ENCODE results near the gene TEX14.
A peak's percentile ranks its signal among the peaks of the same experiment; 100 is the strongest.

The TEX14 gene

DNA sequence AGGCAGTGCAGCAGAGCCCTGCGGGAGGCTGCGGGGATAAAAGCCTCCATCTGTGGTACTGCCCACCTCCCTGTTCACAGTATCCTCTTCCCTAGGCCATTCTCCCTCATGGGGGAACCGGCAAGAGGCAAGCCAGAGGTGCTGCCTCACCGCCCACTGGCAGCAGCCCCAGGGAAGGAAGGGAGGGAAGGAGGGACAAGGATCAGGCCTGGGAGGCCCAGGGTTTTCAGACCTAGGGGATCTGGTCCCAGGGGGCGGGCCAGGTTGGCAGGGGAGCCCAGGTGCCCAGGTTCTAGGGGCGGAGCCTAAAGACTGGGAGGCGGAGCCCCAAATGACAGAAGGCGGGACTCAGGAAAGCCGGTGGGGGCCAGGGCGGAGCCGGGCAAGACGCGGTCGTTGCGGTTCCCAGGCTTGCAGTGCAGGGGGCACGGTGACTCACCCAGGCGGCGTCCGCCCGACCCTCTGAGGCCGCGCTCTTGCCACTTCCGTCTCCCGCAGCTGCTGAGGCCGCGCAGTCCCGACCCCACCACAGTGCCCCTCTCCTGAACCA lies 174.4 kb downstream of the TEX14 start:
- no peak for DNase-seq

DNA sequence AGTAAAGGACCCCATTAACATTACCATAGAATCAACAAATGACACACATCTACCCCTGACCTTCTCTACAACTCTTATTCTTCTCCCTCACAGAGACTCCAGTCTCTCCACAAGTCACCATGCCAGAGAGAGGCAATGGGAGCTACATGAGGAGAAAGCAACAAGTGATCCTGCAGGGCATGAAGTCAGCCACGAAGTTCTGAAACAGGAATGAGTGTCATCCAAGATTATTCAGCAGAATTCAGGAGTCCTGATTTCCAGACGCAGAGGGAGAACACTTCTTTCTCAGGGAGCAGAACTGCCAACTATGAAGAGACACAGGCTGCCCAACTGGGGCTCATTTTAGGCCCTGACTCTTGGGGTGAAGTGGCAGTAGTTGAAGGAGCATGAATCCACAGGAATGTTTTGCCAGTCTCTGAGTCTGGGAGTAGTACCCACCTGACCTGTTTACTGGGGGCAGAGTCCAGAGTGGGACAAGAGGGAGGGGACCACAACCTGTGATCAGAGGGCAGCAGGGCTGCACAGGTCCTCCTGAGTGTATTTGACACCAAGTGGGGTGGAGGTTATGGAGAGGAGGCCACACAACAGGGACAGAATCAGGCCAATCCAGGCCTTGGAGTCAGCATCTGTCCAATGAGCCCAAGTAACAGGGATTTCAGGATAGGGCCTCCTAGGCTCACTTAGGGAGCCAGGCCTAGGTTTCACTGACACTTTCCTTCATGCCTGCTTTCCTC lies 175.0 kb downstream of the TEX14 start:
- no peak for DNase-seq

DNA sequence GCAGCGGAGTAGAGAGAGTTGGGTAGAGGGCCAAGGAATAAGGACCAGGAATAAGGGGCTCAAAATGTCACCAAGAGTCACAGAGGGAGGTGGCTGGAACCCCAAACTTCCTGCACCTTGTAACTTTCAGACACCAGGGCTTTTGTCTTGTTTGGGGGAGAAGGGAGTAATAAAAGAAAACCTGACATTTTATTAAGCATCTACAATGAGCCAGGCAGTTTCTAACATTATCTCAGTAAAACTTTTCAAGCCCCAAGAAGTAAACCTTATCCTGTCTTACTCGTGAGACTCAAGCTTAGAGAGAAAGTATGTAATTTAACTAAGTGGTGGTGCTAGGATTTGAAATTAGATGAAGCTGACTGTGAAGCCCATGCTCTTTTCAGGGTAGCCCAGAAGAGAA lies 176.6 kb downstream of the TEX14 start:
- DNase-seq: no peak

DNA sequence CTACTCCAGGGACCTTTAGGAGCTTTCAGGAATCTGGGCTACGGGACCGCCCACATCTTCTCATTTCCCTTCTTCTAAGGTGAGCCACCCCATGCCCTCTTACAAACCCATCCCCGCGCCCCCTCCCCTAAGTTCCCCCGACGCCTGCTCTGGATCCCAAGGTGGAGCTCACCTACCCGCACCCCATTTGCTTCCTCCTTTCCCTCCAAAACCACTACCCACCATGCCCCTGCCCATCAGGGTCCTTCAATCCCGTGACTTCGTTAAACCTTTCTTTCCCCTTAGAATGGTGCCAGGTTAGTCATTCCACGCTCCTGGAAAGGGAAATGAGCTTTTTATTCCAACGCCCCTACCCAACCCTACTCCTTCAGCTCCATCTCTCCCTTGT lies 177.1 kb downstream of the TEX14 start:
- DNase-seq: no peak

DNA sequence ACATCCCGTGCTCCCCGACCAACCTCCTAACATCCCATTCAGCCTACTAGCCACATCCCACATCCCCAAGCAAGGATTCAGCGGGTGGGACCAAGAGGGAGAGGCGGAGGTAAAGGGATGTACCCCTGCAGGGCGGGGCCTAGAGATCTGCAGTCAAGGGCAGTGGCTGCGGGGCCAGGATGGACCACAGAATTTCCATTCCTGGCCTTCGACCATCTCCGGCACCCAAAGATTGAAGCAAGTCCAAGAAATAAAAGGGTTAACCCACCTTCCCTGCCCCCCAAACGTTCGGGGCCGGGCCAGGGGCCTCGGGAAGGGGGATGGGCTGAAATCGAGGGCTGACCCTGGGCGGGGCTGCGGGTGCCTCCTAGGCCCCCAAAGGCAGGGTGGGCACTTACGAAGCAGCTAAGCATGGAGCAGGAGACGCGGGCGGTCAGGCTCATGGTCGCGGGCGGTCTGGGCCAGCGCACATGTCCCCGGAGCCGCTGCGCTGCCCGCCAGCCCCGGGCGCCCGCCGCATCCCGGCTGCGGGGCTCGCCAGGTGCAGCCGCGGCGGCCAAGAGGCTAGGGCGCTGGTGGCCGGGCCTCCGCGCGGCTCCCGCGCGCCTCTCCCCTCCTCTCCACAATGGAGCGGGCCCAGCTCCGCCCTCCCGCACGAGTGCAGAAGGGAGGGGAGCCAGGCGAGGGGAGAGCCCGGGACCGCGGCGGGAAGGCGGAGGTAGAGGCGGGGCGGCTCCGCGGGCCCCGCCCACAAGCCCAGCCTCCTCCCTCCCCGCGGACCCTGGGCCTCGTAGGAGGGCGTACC lies 177.7 kb downstream of the TEX14 start, which contains the start of gene MTMR4:
TSS of gene MTMR4 (minus strand) at position 674 of the 805 bp plus-strand sequence. CDS start at position 443, 231 bp downstream.
- peak; percentile 80 for DNase-seq

DNA sequence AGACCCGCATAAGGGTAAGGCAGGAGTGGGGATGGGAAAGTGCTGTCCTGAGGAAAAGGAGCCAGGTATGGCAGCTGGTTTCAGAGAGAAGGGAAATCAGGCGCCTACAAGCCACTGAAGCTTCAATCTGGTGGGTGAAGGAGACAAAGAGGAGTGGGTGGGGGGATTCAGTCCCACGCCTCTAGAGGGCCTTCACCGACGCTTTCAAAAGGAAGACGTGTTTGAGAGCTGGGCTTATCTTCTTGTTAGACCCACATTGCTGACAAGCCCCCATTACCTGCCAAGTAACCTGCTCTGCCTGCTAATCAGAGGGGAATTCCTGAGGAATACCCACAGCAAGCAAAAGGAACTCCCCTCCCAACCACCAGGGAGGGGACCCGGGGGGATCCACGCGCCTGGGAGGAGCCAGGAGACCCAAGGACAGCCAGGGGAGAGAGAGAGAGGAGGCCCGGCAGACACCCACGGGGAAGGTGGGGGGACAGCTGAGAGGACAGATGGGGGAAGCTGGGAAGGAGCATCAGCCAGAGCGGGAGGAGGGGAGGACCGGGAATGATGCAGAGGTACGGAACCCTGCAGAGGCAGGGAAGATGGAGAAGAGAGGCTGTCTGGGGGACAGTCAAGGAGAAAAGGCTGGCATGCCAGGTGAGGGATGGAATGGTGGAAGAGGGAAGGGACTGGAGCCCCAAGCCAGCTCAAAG lies 178.4 kb downstream of the TEX14 start:
- DNase-seq: no peak

DNA sequence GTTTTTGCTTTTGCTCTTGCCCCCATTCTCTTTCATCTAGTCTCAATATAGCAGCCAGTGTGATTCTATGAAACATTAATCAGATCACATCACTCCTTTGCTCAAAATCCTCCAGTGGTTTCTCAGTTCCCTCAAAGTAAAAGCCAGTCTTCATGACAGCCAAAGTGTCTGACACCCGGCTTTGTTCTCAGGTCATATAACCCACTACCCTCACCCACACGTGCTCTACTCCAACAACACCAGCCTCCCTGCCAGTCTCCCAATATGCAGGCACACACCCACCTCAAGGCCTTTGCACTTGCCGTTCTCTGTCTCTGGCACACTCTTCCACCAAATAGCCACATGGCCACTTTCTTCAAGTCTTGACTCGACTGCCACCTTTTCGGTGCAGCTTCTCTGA lies 181.8 kb downstream of the TEX14 start:
- DNase-seq: no peak

DNA sequence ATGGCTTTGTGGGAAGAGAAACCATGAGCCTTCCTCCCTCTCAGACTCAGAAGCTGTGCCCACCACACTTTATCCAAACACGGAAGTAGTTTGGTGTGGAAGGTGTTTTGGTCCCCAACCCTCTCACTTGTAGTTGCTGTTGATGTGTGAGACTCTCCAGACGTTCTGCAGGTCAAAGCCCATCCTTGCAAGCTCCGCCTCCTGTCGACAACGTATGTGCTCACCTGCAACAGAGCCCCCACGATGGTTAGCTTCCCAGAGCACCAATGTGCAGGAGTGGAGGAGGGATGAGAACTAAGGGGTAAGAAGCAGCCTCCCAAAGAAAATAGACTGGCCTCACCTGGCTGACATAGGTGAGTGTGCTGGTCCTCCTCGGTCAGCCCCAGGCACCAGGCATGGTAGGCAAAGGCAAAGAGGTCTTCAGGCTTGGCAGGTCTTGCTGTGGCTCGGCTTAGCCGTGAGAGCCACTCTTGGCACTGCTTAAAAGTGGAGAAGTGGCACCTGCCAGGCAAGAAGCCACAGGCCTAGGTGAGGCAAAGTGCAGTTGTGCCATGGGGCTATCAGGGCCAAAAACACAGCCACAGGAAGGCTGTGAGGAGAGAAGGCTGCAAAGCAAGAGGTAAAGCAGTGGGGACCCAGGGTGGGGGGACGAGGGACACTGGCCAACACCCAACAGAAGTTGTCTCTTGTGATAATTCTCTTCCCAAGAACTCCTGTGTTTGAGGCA lies 183.3 kb downstream of the TEX14 start:
- DNase-seq: no peak

- no peak for DNase-seq
These were observed 184.7 kb downstream of the TEX14 start for GRCh38 chr17:58507123-58507634.
